ENCODE results near the gene ALOX15B. TPM values are rescaled to one million over a fixed set of nuclear protein-coding genes. Genes with fewer than 3 reads are reported as not detected.
A peak's percentile ranks its signal among the peaks of the same experiment; 100 is the strongest.

The ALOX15B gene
- total RNA-seq, 1 experiment from 2014 or later: not detected

DNA sequence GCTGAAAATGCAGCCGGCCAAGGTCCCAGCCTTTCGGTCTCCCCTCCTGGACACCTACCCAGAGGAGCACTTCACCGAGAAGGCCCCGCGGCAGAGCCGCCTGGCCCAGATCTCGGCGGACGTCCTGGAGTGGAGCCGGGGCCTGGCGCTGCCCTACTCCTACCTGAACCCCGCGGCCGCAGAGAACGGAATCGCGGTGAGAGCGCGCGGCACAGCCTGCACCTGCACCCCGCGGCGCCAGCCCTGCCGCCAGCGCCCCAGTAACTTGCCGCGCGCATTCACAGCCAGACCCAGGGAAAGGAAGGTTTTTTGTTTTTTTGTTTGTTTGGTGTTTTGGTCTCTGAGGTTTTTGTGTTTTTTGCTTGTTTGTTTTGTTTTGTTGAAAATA, 33.5 kb downstream of the ALOX15B start:
- peaks cover 16% of the 10 kb centered on the region for H3K27me3 ChIP-seq (ENCODE audit: insufficient read depth, low read depth)
- no peaks in the 10 kb centered on the region for H3K9me2 ChIP-seq (ENCODE audit: insufficient read depth)
- intact Hi-C loops (cut with micrococcal nuclease; ENCODE audit: unreplicated experiment): loop anchor here (2.0 to 5.0 kb wide), 2 partner anchors 46 to 85 kb away; partner anchors contain the start of gene ALOXE3
- H3F3A ChIP-seq (ENCODE audit: insufficient read depth, low read depth): no peaks in the 10 kb centered on the region
- POLR2A ChIA-PET (ENCODE audit: unreplicated experiment): no interaction called here
- BruUV-seq (replicated peaks): no TSS peak
- H3K79me2 ChIP-seq (ENCODE audit: low read depth): no peaks in the 10 kb centered on the region
- DNase-seq: no peak
- no peak overlapping the region for H3K27ac ChIP-seq
- H3K9me3 ChIP-seq (ENCODE audit: insufficient read depth, low read depth): no peaks in the 10 kb centered on the region
- no peaks in the 10 kb centered on the region for H3K36me3 ChIP-seq (ENCODE audit: low read depth)
- H3K4me1 ChIP-seq (replicated peaks; ENCODE audit: insufficient read depth): no peaks in the 10 kb centered on the region
- CTCF ChIA-PET: no interaction called here
- no peak overlapping the region for H3K4me2 ChIP-seq
- no peak overlapping the region for H2AFZ ChIP-seq
- H3K4me3 ChIP-seq: no peak overlapping the region
- H4K20me1 ChIP-seq (ENCODE audit: insufficient read depth): no peaks in the 10 kb centered on the region
- TF ChIP-seq EZH2 (IDR thresholded peaks at IDR 0.05; ENCODE audit: low read depth): no peak
- TF ChIP-seq, protein P1, sequence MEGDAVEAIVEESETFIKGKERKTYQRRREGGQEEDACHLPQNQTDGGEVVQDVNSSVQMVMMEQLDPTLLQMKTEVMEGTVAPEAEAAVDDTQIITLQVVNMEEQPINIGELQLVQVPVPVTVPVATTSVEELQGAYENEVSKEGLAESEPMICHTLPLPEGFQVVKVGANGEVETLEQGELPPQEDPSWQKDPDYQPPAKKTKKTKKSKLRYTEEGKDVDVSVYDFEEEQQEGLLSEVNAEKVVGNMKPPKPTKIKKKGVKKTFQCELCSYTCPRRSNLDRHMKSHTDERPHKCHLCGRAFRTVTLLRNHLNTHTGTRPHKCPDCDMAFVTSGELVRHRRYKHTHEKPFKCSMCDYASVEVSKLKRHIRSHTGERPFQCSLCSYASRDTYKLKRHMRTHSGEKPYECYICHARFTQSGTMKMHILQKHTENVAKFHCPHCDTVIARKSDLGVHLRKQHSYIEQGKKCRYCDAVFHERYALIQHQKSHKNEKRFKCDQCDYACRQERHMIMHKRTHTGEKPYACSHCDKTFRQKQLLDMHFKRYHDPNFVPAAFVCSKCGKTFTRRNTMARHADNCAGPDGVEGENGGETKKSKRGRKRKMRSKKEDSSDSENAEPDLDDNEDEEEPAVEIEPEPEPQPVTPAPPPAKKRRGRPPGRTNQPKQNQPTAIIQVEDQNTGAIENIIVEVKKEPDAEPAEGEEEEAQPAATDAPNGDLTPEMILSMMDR (conservative IDR thresholded peaks at IDR 0.05): no peak

DNA sequence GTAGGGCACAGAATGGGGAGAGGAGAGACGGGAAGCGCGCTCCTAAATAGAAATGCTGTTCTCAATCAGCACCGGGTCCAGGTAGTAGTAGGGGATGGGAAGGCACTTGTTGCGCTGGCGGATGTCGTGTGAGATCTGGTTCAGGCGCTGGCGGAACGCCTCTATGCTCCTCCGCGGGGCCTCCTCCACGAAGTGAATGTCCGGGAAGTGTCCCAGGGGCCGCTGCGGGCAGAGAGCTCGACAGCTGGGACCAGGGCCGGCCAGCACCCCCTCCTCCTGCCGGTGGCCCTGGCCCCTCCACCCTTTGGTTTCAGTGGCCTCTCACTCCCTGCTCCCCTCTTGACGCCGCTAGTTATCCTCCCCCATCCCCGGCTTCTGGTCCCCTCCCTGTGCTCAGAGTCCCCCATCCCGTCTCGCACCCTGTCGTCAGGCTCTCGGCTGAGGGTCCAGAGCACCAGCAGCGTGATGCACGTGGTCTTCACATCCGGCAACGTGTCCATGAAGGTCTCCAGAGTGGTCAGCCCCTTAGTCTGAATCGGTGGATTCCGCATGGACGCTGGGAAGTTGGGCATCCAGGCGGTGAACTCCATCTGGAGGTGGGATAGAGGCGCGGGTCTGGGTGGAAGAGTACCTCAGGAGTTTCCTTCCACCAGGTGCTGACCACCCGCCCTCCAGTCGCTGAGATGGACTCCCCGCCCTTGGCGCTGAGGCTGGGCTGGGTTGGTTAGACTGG, 34.0 kb downstream of the ALOX15B start:
- no peaks in the 10 kb centered on the region for H4K20me1 ChIP-seq (ENCODE audit: insufficient read depth)
- H3K9me2 ChIP-seq (ENCODE audit: insufficient read depth): no peaks in the 10 kb centered on the region
- ChIA-PET POLR2A (ENCODE audit: unreplicated experiment) (interaction anchor here (0.6 kb wide), 1 partner anchor 40 kb away, joined by 6 read pairs; no protein-coding TSS in a partner anchor), CTCF (interaction anchor here (0.5 to 1.8 kb wide), 6 partner anchors 13 to 1444 kb away, joined by 3 to 10 read pairs (median 4); partner anchors contain the start of gene ALOX12B)
- no peaks in the 10 kb centered on the region for H3F3A ChIP-seq (ENCODE audit: insufficient read depth, low read depth)
- no peak overlapping the region for H3K4me3 ChIP-seq
- no peaks in the 10 kb centered on the region for H3K9me3 ChIP-seq (ENCODE audit: insufficient read depth, low read depth)
- no peak overlapping the region for H3K4me2 ChIP-seq
- intact Hi-C loops (cut with micrococcal nuclease; ENCODE audit: unreplicated experiment): loop anchor here (2.0 to 5.0 kb wide), 2 partner anchors 46 to 84 kb away; partner anchors contain the start of gene ALOXE3
- TF ChIP-seq, protein P1 (conservative IDR thresholded peaks at IDR 0.05): no peak
- TF ChIP-seq EZH2 (IDR thresholded peaks at IDR 0.05; ENCODE audit: low read depth): no peak
- no TSS peak for BruUV-seq (replicated peaks)
- no peaks in the 10 kb centered on the region for H3K36me3 ChIP-seq (ENCODE audit: low read depth)
- DNase-seq: no peak
- H3K79me2 ChIP-seq (ENCODE audit: low read depth): no peaks in the 10 kb centered on the region
- H3K27me3 ChIP-seq (ENCODE audit: insufficient read depth, low read depth): peaks cover 16% of the 10 kb centered on the region
- H3K4me1 ChIP-seq (replicated peaks; ENCODE audit: insufficient read depth): no peaks in the 10 kb centered on the region
- H3K27ac ChIP-seq: no peak overlapping the region
- H2AFZ ChIP-seq: no peak overlapping the region

DNA sequence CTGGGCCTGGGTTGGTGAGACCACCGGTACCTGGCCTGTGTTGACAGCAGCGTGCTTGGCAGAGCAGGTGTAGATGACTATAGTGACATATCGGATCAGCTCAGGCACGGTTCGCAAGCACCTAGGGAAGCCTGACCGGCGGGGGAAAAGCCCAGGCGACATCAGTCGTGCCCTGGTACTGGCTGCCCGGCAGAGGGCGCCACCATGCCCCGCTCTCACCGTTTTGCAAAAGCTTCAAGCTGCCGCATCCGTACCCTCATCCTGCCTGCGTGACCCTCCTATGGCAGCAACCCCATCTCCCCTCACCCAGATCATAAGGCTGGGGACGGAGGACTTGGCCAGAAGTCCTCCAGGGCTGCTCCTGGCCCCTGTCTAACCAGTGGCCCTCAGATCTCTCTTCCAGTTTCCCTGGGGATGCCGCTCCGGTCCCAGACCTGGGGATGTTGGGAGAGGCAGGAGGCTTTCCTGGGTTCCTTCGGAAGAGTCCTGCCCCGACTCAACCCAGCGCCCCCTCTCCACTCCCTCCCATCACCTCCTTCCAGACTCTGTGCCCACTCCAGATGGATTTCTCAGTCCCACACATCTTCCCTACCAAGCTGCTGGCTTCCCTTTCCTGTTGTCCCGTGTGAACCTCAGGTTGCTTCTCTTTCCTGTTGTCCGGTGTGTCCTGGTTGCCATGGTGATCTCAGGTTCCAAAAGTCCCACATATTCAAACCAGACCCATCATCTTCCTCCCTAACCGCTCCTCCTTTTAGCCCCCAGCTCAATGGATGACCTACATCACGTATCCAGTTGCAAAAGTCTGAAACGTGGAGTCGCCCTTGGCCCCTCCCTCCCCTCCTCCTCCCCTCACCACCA, 35.0 kb downstream of the ALOX15B start:
- no TSS peak for BruUV-seq (replicated peaks)
- Histone ChIP-seq H3F3A (ENCODE audit: insufficient read depth, low read depth) (no peaks in the 10 kb centered on the region), H3K4me3 (no peak overlapping the region), H2AFZ (no peak overlapping the region), H3K9me3 (ENCODE audit: insufficient read depth, low read depth) (no peaks in the 10 kb centered on the region), H3K4me2 (peak overlapping the region; percentile 36; the same call in 1 of the 2 replicates), H3K27ac (no peak overlapping the region), H3K9me2 (ENCODE audit: insufficient read depth) (no peaks in the 10 kb centered on the region), H4K20me1 (ENCODE audit: insufficient read depth) (no peaks in the 10 kb centered on the region), H3K36me3 (ENCODE audit: low read depth) (no peaks in the 10 kb centered on the region), H3K79me2 (ENCODE audit: low read depth) (no peaks in the 10 kb centered on the region), H3K27me3 (ENCODE audit: insufficient read depth, low read depth) (peaks cover 16% of the 10 kb centered on the region), H3K4me1 (replicated peaks; ENCODE audit: insufficient read depth) (no peaks in the 10 kb centered on the region)
- peak in 1 of 2 experiments; percentile 77 for DNase-seq
- ChIA-PET POLR2A (ENCODE audit: unreplicated experiment) (interaction anchor here (0.6 to 1.1 kb wide), 3 partner anchors 39 to 310 kb away, joined by 3 to 6 read pairs (median 5); no protein-coding TSS in a partner anchor), CTCF (interaction anchor here (0.5 to 1.8 kb wide), 12 partner anchors 9 to 1443 kb away, joined by 3 to 10 read pairs (median 4); partner anchors contain the start of genes ALOX12B and SLC25A35)
- TF ChIP-seq, protein P1 (conservative IDR thresholded peaks at IDR 0.05): peak; percentile 76
- no peak for TF ChIP-seq EZH2 (IDR thresholded peaks at IDR 0.05; ENCODE audit: low read depth)
- intact Hi-C loops (cut with micrococcal nuclease; ENCODE audit: unreplicated experiment): loop anchor here (2.0 to 5.0 kb wide), 2 partner anchors 45 to 83 kb away; partner anchors contain the start of gene ALOXE3

All from PC-9 (cell line).